Cerebellar cortex (tissue), 1 donor: Measurements from ENCODE around the gene CLCA2.

Experiments
- DNase-seq: peaks from one replicate; pipeline ENCODE4 v3.0.0-alpha.2; 2015; ENCODE audit warnings: low spot score

Gene CLCA2

GRCh38 chr1:86423873-86424272, at the start of gene CLCA2:
Gene CLCA2 (plus strand): TSS chr1:86424171. CDS start chr1:86424248, 77 bp downstream.
- no peak for DNase-seq

GRCh38 chr1:86375688-86376087, 48.3 kb upstream of the CLCA2 start:
- no peak for DNase-seq

GRCh38 chr1:86377341-86377740, 46.6 kb upstream of the CLCA2 start:
- DNase-seq: no peak

GRCh38 chr1:86378813-86379212, 45.2 kb upstream of the CLCA2 start:
- no peak for DNase-seq

- DNase-seq: peak; percentile 71
These were observed 43.6 kb upstream of the CLCA2 start for GRCh38 chr1:86380257-86380861.

- no peak for DNase-seq
These were observed 42.7 kb upstream of the CLCA2 start for GRCh38 chr1:86381223-86381622.

- no peak for DNase-seq
These were observed 41.1 kb upstream of the CLCA2 start for GRCh38 chr1:86382878-86383277.

- no peak for DNase-seq
These were observed 35.9 kb upstream of the CLCA2 start for GRCh38 chr1:86387916-86388627.

- DNase-seq: no peak
These were observed 35.2 kb upstream of the CLCA2 start for GRCh38 chr1:86388777-86389176.

GRCh38 chr1:86389307-86389706, 34.7 kb upstream of the CLCA2 start:
- DNase-seq: no peak

- no peak for DNase-seq
These were observed 29.6 kb upstream of the CLCA2 start for GRCh38 chr1:86394416-86394815.

- peak; percentile 93 for DNase-seq
These were observed 28.0 kb upstream of the CLCA2 start, which contains the start of gene ODF2L for GRCh38 chr1:86395751-86396497. Gene ODF2L (minus strand): TSS chr1:86396323. CDS start chr1:86387027, 9,296 bp downstream.

GRCh38 chr1:86396498-86396890, 27.5 kb upstream of the CLCA2 start:
- DNase-seq: no peak

- no peak for DNase-seq
These were observed 14.5 kb upstream of the CLCA2 start for GRCh38 chr1:86409416-86410021.

GRCh38 chr1:86410879-86411278, 13.1 kb upstream of the CLCA2 start:
- DNase-seq: no peak

GRCh38 chr1:86416343-86416742, 7.6 kb upstream of the CLCA2 start:
- no peak for DNase-seq

- peak; percentile 5 for DNase-seq
These were observed 4.6 kb upstream of the CLCA2 start for GRCh38 chr1:86419277-86419903.

GRCh38 chr1:86421601-86422280, 2.2 kb upstream of the CLCA2 start:
- DNase-seq: no peak

- DNase-seq: no peak
These were observed 498 bp upstream of the CLCA2 start for GRCh38 chr1:86423473-86423872.

GRCh38 chr1:86429122-86429725, 5.3 kb downstream of the CLCA2 start:
- no peak for DNase-seq

GRCh38 chr1:86429835-86430234, 5.9 kb downstream of the CLCA2 start:
- no peak for DNase-seq
